ENCODE data around the gene CRIP2.

DNA sequence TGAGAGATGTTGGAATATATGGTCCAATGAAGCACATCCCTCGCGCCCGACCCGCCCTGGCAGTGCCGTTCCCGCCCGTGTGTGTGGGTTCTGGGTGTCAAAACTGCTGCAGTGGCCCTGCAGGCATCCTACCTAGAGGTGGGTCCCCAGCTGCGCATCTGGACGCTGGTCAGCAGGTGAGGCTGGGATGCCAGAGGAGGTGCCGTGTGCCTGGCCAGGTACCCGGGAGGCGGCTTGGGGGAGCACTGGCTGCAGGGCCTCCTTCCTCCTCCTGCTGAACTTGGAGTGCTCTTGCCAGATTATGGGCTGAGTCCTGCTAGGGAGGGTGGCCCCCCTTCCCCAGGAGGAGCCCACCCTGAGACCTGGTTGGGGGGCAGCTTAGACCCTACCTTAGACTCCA, 49.8 kb upstream of the CRIP2 start:
- TF ChIP-seq, protein P1, sequence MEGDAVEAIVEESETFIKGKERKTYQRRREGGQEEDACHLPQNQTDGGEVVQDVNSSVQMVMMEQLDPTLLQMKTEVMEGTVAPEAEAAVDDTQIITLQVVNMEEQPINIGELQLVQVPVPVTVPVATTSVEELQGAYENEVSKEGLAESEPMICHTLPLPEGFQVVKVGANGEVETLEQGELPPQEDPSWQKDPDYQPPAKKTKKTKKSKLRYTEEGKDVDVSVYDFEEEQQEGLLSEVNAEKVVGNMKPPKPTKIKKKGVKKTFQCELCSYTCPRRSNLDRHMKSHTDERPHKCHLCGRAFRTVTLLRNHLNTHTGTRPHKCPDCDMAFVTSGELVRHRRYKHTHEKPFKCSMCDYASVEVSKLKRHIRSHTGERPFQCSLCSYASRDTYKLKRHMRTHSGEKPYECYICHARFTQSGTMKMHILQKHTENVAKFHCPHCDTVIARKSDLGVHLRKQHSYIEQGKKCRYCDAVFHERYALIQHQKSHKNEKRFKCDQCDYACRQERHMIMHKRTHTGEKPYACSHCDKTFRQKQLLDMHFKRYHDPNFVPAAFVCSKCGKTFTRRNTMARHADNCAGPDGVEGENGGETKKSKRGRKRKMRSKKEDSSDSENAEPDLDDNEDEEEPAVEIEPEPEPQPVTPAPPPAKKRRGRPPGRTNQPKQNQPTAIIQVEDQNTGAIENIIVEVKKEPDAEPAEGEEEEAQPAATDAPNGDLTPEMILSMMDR (IDR thresholded peaks at IDR 0.05; ENCODE audit: low read depth, low read length, poor library complexity, severe bottlenecking) = no peak
- no peak for TF ChIP-seq EZH2phosphoT487 (IDR thresholded peaks at IDR 0.05; ENCODE audit: borderline replicate concordance, low read length)
